ENCODE data around the gene FEZF1.

Gene FEZF1

DNA sequence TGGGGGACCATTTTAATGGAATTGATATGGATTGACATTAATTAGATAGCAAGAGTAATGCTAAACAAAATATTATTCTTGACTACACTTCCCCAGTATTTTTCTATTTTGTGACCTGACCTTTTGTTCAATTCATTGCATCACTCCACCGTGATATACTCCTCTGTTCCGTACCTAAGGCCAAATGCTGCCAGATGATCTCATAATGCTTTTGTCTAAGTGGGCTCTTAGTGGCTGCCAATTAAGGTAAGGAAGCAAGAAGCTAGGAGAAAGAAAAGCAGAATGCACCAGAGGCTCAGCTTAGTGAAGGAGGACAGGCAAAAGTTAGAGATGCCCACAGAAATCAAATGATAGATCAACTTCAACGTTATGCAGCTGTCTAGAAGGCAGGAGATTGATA, 36.4 kb downstream of the FEZF1 start:
- DNase-seq (ENCODE audit: low read depth in 2 of 2): no peak

DNA sequence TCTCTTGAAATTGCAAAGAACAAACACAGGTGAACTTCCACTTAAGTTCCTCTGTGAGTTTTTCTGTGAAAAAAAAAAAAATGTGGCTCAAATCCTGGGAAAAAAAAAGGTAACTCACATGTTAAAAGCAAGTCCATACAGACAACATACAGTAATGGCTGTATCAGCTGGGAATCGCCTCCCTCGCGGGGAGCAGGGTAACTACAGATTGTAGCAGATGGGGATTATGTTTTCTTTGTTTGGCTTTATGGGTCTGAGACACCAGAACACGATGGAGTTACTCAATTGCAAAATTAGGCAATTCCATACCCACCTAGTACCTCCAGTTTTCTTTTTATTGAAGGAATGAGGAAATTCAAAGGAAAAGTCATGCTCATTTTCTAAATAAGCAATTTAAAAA, 42.3 kb downstream of the FEZF1 start:
- no peak for DNase-seq (ENCODE audit: low read depth in 2 of 2)

DNA sequence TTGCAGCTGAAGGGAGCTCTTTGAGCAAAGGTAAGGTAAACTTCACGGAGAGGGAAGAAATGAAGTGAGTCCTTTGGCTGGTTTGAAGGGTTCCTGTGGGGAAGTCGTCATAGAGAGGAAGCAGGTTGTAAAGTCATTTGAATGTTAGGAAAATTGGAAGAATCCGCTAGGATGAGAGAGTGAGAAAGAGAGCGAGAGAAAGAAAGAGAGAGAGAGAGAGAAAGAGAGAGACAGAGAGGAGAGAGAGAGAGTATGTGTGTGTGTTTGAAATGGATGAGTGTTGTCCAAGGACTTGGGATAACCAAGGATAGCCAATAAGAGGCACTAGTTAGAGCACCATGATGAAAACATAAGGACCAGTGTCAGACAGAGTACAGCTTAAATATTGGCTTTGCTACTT, 43.1 kb downstream of the FEZF1 start:
- no peak for DNase-seq (ENCODE audit: low read depth in 2 of 2)

DNA sequence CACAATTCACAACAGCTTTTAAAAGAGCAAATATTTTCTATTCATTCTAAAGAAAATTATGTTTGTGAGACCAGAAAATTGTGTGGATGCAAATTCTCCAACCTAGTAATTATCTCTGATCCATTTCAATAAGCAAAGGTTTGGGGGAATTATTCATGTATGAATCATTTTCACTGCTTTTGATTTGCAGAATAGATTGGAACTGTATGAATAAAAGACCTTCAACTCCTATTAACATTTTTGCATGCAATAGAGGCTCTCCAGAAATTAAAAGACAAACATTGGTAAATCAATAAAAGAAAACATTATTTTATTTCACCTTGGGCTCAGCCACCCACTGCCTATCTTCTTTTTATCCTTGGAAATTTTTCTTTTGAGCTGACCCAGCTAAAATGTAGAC, 43.5 kb downstream of the FEZF1 start:
- DNase-seq (ENCODE audit: low read depth in 2 of 2): no peak

DNA sequence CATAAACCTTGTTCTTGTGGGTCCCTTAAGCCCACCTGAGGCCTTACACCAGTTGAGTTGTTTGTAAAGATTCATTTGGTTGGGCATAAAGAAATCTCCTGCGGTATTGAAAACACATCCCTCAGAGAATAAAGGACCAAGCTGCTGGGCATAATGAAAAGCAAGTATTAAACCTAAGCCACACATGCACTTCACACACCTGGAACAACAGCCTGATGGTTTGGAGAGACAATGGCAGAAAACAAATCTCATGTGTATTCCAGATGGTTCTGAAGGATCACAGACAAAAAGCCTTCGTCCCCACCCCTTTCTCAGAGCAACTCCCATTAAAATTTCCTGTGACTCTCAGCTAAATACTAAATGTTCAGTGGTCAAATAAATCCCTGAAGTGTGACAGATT, 44.2 kb downstream of the FEZF1 start:
- no peak for DNase-seq (ENCODE audit: low read depth in 2 of 2)

DNA sequence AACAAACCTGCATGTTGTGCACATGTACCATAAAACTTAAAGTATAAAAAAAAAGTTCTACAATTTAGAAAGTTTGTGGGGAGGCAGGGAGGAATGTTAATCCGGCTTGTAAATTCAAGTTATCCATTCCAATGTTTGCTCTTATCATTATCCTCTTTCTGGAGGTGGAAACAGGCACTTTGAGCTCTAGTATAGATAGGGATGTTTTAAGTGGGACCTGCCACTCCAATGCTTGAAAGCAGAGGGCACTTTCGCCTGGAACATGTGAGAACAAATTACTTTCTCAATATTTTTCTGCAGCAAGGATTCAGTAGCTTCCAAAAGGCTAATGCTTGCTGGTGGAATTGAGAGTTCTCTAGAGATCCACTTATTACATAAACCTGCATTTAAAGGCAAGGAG, 45.6 kb downstream of the FEZF1 start:
- no peak for DNase-seq (ENCODE audit: low read depth in 2 of 2)

DNA sequence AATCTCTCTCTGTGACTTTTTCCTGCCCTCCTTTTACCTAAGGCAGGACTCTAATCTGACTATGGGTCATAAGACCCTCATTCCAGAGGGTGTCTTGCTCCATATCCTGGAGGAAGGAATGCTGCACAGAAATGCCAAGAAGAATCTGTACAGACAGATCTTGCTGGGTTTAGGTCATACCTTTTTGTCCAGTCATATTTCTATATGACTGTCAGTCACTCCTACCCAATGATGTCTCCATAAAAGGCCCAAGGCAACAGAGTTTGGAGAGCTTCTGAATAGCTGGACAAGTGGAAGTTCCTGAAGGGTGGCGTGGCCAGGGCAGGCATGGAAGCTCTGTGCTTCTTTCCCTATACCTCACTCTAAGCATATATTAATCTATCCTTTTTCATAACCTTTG, 47.5 kb downstream of the FEZF1 start:
- DNase-seq (ENCODE audit: low read depth in 2 of 2): no peak

DNA sequence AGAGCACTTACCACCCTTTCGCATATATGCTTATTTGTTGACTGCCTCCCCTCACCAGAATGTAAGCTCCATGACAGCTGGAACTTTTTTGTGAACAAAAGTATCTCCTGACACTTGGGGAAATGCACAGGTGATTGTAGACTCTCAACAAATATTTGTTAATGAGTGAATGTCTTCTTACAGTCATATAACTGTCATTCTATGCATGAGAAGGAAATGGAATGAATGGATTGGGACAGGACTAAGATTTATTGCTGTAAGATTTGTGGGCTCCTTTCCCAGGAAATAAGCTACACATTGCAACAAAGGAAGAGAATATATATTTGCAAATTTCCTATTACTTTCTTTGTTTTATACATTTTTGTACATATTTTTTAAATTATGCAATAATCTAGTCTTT, 48.5 kb downstream of the FEZF1 start:
- no peak for DNase-seq (ENCODE audit: low read depth in 2 of 2)

DNA sequence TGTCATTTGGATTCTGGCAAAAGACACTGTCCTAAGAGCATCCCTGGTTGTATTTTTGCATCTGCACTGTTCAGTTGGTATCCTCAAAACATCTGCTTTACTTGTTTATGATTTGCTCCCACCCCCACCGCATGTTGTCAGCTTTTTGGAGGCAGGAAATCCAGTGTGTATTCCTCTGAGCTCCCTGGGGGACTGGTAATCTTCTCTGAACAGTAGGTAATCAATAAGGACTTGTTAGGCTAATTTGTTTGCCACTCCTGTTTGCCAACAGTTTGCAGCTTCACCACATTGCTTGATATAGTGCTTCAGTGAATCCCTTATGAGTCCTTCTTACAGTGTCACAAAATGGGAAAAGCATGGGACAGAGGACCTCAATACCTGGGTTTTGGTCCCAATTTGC, 49.1 kb downstream of the FEZF1 start:
- no peak for DNase-seq (ENCODE audit: low read depth in 2 of 2)

Data from activated CD8-positive, alpha-beta memory T cell treated with anti-CD3 and anti-CD28 coated beads for 4 hours (primary cell).